Measurements from ENCODE around the gene CDKAL1. TPM values are rescaled to one million over a fixed set of nuclear protein-coding genes. Genes with fewer than 3 reads are reported as not detected.

Gene CDKAL1
- total and polyA plus RNA-seq, 2 donors (not counting 3 experiments of a cell fraction or from before 2014, with no cell fraction given), result 6.1 to 20.5 TPM

DNA sequence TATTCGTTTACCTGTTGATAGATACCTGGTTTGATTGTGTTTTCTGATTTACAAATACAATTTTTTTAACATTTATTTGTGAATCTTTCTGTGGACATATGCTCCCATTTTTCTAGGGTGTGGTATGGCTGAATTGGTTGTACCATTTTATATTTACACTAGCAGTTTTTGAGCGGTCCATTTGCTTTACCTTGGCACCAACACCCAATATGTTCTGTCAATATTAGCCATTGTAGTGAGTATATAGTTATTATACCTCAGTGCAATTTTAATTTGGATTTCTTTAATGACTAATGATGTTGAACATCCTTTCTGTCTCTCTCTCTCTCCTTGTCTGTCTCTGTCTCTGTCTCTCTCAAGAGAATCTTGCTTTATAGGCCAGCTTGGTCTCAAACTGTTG lies 278.5 kb downstream of the CDKAL1 start:
- FAIRE-seq, result no peak

More for the DNA sequence above, 278.5 kb downstream of the CDKAL1 start:
- no peaks in the 10 kb centered on the region for H3K36me3 ChIP-seq (ENCODE audit: control insufficient read depth in 2 of 2, extremely low read depth in 1 of 2, insufficient read depth in 2 of 2, low read length in 2 of 2)
- intact Hi-C loops (cut with micrococcal nuclease), result loop anchor here (5.0 to 10.0 kb wide), 2 partner anchors 192 to 410 kb away; partner anchors contain the start of gene E2F3
- peaks cover 12% of the 10 kb centered on the region for H3K4me1 ChIP-seq (ENCODE audit: control insufficient read depth, extremely low read depth, insufficient read depth, low read length)
- no peak for DNase-seq (ENCODE audit: low read depth, low spot score)
- H3K27ac ChIP-seq (ENCODE audit: insufficient read depth, low read depth, low read length), result no peak overlapping the region
- no peak overlapping the region for H3K9ac ChIP-seq (replicated peaks; ENCODE audit: extremely low read depth, insufficient read depth, low read length)
- no peak overlapping the region for H3K4me2 ChIP-seq (ENCODE audit: insufficient read depth, low read length)
- no peak overlapping the region for H3K4me3 ChIP-seq (replicated peaks in 1 of 3; ENCODE audit: insufficient read depth in 1 of 3, low read depth in 1 of 3, low read length in 3 of 3)
- no peaks in the 10 kb centered on the region for H3K9me1 ChIP-seq (replicated peaks; ENCODE audit: control insufficient read depth, extremely low read depth, insufficient read depth, low read length)
- no TSS peak for BruUV-seq (replicated peaks)
- no peaks in the 10 kb centered on the region for H3K9me3 ChIP-seq (replicated peaks; ENCODE audit: control insufficient read depth, insufficient read depth, low read length)
- CTCF ChIA-PET, result no interaction called here
- POLR2A ChIA-PET, result no interaction called here
- TF ChIP-seq FOS (IDR thresholded peaks at IDR 0.05; ENCODE audit: borderline replicate concordance, insufficient read depth, low read length) (no peak), JUN (IDR thresholded peaks at IDR 0.05; ENCODE audit: borderline replicate concordance, insufficient read depth, insufficient read length, low read depth) (no peak), GATA2 (IDR thresholded peaks at IDR 0.05; ENCODE audit: insufficient read depth, insufficient read length, low read depth, low read length) (no peak), POLR2AphosphoS5 (IDR thresholded peaks at IDR 0.05; ENCODE audit: insufficient read depth, low read depth, low read length) (no peak), POLR2A (IDR thresholded peaks at IDR 0.05; ENCODE audit: low read depth, low read length) (no peak), EZH2 (IDR thresholded peaks at IDR 0.05; ENCODE audit: borderline replicate concordance, low read depth, low read length, severe bottlenecking) (no peak), MYC (IDR thresholded peaks at IDR 0.05; ENCODE audit: low read depth, low read length) (no peak)
- TF ChIP-seq, protein P1, sequence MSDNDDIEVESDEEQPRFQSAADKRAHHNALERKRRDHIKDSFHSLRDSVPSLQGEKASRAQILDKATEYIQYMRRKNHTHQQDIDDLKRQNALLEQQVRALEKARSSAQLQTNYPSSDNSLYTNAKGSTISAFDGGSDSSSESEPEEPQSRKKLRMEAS (IDR thresholded peaks at IDR 0.05; ENCODE audit: insufficient read depth, insufficient read length), result no peak
- TF ChIP-seq, protein P2, sequence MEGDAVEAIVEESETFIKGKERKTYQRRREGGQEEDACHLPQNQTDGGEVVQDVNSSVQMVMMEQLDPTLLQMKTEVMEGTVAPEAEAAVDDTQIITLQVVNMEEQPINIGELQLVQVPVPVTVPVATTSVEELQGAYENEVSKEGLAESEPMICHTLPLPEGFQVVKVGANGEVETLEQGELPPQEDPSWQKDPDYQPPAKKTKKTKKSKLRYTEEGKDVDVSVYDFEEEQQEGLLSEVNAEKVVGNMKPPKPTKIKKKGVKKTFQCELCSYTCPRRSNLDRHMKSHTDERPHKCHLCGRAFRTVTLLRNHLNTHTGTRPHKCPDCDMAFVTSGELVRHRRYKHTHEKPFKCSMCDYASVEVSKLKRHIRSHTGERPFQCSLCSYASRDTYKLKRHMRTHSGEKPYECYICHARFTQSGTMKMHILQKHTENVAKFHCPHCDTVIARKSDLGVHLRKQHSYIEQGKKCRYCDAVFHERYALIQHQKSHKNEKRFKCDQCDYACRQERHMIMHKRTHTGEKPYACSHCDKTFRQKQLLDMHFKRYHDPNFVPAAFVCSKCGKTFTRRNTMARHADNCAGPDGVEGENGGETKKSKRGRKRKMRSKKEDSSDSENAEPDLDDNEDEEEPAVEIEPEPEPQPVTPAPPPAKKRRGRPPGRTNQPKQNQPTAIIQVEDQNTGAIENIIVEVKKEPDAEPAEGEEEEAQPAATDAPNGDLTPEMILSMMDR (IDR thresholded peaks at IDR 0.05; ENCODE audit: extremely low read depth in 1 of 2, insufficient read depth in 1 of 2, low read depth in 1 of 2, low read length in 2 of 2), result no peak
- H2AFZ ChIP-seq (ENCODE audit: low read depth, low read length), result no peak overlapping the region
- dilution Hi-C loops (cut with MboI; ENCODE audit: extremely low pct_ligation_motif_present, low sequenced_read_pairs), result no loop called here
- no peaks in the 10 kb centered on the region for H4K20me1 ChIP-seq (replicated peaks; ENCODE audit: control insufficient read depth, extremely low read depth, insufficient read depth, low read length)
- no peaks in the 10 kb centered on the region for H3K79me2 ChIP-seq (ENCODE audit: control insufficient read depth, insufficient read depth, low read length)
- no peaks in the 10 kb centered on the region for H3K27me3 ChIP-seq (ENCODE audit: control insufficient read depth in 2 of 2, insufficient read depth in 2 of 2, low read length in 2 of 2)
